Dermis microvascular lymphatic vessel endothelial cell (primary cell): ENCODE data around the gene IBA57. TPM values are rescaled to one million over a fixed set of nuclear protein-coding genes. Genes with fewer than 3 reads are reported as not detected.

ENCODE experiments used
- DNase-seq, 2 donors: peaks; one replicate each; pipeline versions ENCODE4 v3.0.0 to v3.0.0-alpha.2; 2010; ENCODE audit warnings: low read depth in 2 of 2
- total RNA-seq: library from RNA; depleted of rRNA; stranded (reverse); fragments of >200 nt; gene quantifications from 2 replicates; pipeline ENCODE4 v1.2.1, GENCODE V29; 2014

Gene IBA57
- total RNA-seq, 1 donor from 2014 or later, result 6.0 TPM

DNA sequence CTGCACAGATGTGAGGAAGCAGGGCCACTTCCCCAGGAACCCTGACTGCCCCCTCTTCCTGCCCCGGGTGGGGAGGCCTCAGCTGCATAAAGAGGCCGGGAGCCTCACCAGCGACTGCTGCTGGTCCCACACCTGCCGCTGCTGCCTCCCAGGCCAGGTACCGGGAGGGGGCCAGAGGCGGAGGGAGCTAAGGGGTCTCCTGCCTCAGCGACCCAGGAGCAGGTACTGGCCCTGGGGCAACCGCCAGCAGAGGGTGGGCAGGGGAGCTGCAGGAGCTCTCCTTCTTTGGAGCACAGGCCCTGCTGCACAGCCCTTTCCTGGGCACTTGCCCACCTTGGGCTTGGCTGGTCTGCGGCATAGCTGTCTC lies 9.1 kb upstream of the IBA57 start:
- no peak for DNase-seq

- DNase-seq, result no peak
These were observed 8.5 kb upstream of the IBA57 start for GRCh38 chr1:228156941-228157728.

- DNase-seq, result no peak
These were observed 7.9 kb upstream of the IBA57 start for GRCh38 chr1:228157729-228158126.

GRCh38 chr1:228158151-228159007 lies 7.2 kb upstream of the IBA57 start:
- no peak for DNase-seq

GRCh38 chr1:228159008-228159665 lies 6.5 kb upstream of the IBA57 start:
- no peak for DNase-seq

GRCh38 chr1:228160201-228160761 lies 5.3 kb upstream of the IBA57 start:
- no peak for DNase-seq

DNA sequence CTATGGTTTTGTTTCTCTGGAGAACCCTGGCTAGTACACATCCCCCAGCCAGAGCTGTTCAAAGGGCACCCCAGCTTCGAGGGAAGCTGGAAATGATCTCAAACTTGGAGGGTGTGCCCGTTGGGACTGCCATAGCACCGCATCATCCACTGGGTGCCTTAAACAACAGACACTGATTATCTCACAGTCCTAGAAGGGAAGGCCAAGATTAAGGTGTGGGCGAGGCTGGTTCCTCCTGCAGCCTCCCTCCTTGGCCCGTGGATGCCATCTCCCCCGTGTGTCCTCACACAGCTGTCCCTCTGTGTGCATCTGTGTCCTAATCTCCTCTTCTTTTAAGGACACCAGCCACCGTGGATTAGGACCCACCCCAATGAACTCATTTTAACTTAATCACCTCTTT lies 4.2 kb upstream of the IBA57 start:
- DNase-seq, result no peak

DNA sequence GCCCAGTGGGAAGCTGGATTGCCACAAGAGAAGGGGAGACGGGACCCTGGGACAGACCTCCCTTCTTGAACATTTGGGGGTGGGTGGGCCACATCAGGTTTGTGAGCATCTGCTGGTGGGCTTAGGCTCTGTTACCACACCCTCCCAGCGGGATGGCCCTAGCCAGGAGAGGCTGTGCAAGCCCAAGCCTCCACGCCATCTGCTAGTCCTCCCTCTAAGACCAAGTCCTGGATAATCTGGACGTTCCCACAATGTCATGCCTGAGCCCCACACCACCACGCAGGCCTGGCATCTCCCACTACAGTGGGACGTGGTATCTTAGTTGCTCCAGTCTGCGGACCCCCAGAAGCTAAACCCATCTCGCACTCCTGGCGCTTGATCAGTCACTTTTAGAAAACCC lies 3.7 kb upstream of the IBA57 start:
- DNase-seq, result no peak

DNA sequence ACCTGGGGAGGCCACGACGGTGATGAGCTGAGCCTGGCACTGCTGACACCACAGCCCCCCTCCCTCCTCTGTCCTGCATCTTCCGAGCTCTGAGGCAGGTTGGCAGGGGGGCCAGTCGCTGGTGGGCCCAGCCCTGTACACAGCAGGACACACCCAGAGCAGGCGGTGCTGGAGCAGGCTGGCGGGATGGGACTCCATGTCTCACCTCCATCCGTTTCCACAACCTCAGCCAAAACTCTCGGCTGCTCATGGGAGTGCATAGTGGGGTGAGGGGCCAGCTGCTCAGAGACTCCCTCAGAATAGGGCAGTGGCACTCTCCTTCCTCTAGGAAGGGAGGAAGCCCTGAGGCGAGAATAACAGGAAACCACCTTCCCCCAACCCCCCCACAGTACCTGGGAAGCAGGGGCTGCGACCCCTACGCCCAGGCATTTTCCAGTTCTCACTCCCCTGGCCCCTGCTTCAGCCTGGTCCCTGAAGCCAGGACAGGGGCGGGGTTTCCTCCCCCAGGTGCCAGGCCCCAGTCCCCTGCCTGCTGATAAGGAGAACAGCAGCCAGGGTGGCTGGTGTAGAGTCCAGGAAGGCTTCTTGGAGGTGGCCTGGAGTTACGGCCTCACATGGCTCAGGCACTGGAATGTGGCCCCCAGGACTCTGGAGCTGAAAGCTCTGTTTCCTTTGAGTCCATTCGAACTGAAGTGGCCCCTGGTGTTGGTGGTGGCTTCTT lies 3.2 kb upstream of the IBA57 start:
- peak; percentile 76 to 88 for DNase-seq

- peak; percentile 75 to 89 for DNase-seq
These were observed 2.4 kb upstream of the IBA57 start for GRCh38 chr1:228163007-228163753.

- no peak for DNase-seq
These were observed 1.7 kb upstream of the IBA57 start for GRCh38 chr1:228163776-228164519.

DNA sequence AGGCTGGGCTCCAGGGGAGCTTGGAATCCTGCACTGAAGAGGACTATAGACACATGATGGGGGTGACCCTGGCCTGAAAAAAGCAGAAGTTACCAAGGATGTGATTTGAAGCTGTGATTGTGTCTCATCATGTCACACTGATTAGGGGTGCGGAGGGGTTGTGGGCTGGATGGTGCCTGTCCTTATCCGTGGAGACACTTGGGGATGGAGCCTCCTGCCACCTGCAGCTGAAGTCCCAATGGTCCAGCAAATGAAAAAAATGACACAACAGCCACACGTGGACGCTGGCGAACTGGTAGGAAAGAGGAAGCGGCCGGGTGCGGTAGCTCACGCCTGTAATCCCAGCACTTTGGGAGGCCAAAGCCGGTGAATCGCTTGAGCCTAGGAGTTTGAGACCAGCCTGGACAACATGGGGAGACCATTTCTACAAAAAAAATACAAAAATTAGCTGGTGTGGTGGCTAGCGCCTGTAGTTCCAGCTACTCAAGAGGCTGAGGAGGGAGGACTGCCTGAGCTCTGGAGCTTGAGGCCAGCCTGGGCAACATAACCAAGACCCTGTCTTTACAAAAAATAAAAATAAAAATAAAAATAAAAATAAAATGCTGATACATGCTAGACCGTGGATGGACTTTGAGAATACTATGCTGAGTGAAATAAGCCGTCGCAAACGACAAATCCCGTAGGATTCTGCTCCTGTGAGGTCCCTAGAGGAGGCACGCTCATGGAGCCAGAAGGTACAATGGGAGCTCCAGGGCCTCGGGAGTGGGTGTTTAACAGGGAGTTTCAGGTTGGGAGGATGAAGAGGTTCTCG lies 838 bp upstream of the IBA57 start:
- DNase-seq, result no peak

DNA sequence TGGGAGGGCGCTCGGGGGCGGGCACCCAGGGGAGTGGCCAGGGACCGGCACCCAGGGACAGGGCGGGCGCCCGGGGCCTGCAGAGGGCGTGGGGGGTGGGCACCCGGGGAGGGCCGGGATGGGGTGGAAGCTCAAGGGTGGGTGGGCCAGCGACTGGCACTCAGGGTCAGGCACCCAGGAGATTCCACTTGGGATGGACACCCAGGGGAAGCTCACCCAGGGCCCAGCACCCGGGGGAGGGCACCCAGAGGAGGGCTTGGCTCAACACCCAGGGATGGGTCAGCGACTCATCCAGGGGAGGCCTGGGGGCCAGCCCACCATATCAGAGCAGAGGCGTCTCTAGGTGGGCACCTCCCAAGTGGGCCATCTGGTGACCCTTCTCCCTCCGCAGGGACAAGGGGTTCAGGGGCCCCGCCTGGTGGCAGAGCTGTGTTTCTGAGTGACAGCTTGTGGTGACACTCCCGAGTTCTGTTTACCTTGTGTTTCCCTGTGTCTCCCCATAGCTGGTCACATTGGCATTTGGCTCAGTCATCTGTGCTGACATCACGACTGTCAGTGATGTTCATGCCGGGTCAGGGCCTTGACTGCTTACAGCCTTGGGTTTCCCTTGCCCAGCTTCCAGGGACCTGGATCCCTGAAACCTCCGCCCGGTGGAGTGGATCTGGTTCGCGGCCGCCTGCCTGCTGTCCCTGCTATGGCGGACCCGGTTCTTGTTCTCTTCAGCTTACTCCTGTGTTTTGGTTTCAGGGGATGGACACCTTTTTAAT lies 749 bp downstream of the IBA57 start:
- DNase-seq, result peak; percentile 64 to 88

GRCh38 chr1:228168563-228169270 lies 3.1 kb downstream of the IBA57 start:
- no peak for DNase-seq

DNA sequence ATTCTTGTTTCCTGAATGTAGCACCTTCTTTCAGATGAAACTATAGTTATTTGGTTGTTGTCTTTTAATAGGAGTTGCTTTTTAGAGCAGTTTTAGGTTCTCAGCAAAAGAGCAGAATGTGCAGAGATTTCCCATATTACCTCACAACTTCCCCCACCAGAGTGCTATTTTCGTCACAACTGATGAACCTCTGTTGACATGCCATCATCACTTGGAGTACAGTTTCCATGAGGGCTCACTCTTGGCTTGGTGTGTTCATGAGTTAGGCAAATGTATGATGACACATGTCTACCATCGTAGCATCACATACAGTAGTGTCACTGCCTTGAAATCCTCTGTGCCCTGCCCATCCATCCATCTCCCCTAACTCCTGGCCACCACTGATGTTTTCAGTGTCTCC lies 3.7 kb downstream of the IBA57 start:
- DNase-seq, result no peak

GRCh38 chr1:228170666-228171065 lies 5.1 kb downstream of the IBA57 start:
- DNase-seq, result no peak

GRCh38 chr1:228171221-228171891 lies 5.8 kb downstream of the IBA57 start:
- no peak for DNase-seq
